KG1 (cell line): ENCODE data around the gene CACNA1D.

Experiments used
- DNase-seq: peaks from one replicate; lab custom pipeline; 2025; lab: John Stamatoyannopoulos, UW

CACNA1D gene

DNA sequence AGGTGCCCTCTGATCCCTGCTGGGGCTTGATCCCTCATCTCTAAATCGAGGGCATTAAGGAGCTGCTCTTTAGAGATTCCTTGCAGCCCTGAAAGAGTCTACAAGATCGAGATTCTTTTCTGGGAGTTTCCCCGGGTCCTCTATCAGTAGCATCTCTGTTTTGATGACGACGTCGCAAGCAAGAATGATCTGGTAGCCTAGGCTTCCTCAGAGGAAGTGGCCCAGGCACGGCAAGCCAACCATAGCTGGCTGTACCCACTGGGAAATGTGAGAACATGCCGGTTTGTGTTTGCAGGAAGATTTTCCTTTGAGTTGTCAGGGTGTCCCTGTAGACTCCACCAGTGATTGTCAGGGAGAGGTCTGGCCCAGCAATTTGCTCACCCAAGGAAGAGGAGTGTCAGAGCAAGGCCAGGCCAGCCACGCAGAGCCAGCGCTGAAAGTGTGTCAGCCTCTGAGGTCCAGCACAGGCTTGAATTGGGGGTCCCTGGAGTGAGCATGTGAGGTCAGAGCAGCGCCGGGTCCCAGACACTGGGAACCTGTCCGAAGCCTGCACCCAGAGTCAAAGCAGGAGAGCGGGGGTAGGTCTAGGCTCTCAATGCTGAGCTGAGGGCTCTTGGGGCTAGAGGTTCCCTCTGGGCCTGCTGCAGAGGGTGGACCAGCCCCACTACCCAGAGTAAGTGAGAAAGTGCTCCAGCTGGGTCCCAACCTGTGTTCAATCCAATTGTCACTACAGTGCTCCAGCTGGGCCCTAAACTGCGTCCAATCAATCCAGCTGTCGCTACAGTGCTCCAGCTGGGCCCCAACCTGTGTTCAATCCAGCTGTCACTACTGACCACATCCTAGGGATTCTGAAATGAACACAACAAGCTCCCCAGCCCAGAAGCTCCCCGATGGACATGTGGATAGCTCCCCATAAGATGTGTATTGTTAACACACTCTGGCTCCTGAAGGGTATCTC is 256.1 kb downstream of the CACNA1D start:
- no peak for DNase-seq

DNA sequence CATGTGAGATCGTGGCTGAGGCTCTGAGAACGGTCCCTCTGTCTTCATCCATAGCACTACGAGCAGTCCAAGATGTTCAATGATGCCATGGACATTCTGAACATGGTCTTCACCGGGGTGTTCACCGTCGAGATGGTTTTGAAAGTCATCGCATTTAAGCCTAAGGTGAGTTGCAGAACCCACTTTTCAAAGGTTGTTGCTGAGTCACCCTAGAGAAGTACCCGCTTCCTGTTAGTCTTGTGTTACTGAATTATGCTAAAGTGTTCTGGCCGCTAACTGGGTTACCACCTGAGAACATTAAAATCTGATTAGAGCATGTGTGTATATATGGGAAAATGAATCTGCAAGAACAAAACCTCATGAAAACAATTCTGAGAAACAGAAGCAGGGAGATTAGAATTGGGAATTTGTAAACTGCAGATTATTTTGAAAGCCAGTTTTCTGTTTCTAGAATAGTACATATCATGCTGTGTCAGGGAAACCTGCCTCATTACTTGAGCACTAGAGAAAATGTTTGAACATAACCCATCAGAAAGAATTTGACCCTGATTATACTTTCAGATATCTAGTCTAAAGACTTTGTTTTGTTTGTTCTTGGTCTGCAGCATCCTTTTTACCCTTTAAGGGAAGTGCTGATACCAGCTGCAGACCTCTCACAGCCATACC is 259.2 kb downstream of the CACNA1D start:
- no peak for DNase-seq

DNA sequence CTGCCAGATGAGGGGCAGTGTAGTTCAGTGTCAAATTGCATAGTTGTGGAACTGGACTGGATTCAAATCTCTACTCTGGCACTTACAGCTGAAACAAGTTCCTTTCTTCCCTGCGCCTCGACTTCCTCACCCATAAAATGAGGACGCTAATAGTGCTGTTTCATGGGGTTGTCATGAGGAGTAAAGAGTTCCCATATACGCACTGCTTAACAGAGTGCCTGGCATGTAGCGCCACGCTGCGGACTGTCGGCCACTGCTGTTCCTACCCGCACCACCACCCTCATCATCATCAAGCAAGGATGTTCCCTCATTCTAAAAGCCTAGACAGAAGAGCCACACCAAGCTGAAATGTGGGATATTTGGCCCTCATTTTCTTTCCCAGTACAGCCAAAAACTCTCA is 259.9 kb downstream of the CACNA1D start:
- DNase-seq = no peak

DNA sequence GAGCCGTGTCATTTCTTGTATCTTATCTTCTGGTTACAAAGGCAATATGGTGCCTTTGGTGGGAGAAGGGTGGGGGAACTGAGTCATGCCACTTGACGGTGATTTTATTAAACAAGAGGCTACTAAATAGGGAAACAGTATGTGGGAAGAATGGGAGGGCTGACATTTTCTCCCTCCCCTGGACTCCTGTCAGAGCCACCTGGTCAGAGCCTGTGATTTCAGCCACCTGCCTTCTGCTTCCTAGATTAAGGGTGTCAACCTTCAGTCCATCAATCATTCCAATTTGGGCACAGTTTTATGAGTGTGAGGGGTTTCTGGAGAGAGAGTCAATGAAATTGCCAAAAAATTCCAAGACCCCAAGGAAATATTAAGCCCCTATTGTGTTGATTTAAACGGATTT is 264.4 kb downstream of the CACNA1D start:
- DNase-seq = no peak

DNA sequence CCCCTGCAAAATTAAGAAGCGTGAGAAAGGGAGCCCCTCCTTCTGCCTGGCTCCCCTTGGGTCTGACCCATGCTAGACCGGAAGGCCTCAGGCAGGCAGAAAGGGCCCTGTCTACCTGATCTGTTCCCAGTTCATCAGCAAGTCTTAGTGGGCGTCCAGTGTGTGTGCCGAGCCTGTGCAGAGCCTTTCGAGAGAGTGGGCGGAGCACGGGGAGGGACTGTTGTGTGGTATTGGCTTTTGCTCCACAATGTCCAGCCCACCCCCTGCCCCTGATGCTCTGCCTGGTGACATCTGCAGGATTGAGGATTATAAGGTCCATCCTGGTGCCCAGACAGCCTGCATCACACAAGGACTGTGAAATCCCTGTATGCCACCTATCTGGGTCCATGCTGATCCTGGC is 268.9 kb downstream of the CACNA1D start:
- DNase-seq = no peak

GRCh38 chr3:53764026-53764775 is 269.8 kb downstream of the CACNA1D start:
- DNase-seq = no peak

DNA sequence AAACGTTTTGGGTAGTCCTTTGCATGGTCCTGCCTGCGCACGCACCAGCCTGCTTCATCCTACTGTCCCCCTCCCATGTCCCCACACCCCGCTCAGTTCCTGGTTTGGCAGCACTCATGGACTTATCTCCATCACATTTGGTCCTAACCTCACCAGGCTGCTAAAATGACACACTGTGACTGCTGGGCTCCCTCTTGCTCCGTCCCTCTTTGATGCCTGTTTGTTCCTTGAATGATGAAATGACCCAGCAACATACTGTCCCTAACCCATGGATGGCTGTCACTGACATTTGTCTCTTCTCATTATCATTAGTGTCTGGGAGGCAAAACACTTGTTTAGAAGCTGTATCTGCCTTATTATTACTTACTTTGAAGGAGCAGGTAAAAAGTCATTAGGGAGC is 271.3 kb downstream of the CACNA1D start:
- DNase-seq = no peak

DNA sequence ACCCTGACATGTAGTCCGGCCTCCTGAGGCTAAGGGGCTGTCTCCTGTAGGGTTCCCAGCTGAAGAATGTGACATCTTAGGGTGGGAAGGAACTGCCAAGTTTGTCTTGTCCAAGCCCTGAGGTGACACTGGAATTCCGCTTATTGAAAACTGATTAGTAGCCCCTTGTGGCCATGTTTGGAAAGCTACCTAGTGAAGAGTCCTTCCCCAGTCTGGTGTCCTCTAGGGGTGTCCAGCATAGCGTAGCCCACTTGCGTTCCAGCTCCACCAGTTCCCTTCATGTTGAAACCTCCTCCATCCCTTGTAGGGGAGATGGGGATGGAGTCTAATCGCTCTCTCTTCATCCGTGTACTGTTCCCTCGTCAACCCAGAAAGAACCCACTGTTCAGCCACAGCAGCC is 272.3 kb downstream of the CACNA1D start:
- DNase-seq = no peak

GRCh38 chr3:53768478-53769459 is 274.4 kb downstream of the CACNA1D start:
- DNase-seq = no peak

DNA sequence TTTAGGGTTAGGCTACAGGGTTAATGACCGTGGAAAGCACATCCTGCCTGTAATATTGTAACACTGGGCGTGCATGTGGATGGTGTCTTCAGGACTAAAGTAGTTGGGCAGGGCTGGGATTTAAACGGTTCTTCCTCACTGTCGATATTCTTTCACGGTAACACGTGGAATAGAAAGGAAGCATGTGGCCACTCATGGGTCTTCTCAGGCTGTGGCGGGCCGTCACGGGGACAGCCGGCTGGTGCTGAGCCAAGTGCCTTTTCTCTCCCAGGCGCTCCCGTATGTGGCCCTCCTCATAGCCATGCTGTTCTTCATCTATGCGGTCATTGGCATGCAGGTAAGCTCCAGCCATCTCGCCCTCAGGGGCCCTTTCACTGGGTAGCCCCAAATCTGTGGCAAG is 278.2 kb downstream of the CACNA1D start:
- no peak for DNase-seq

- DNase-seq = no peak
These were observed 278.6 kb downstream of the CACNA1D start for GRCh38 chr3:53773021-53773436.

- no peak for DNase-seq
These were observed 279.4 kb downstream of the CACNA1D start for GRCh38 chr3:53773611-53774368.

DNA sequence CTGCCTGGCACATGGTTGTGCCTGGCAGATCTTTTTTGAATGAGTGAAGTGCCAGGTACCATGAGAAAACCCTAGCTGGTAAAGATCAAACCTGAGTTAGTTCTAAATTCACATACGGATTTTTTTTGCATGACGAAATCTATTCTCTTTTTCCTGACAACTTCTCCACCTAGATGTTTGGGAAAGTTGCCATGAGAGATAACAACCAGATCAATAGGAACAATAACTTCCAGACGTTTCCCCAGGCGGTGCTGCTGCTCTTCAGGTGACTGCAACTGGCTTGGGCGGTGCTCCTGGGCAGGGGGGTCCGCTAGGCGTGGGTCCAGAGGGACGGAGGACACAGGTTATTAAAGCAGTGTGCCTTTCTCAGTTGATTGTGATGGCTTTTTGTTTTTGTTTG is 280.0 kb downstream of the CACNA1D start:
- no peak for DNase-seq

DNA sequence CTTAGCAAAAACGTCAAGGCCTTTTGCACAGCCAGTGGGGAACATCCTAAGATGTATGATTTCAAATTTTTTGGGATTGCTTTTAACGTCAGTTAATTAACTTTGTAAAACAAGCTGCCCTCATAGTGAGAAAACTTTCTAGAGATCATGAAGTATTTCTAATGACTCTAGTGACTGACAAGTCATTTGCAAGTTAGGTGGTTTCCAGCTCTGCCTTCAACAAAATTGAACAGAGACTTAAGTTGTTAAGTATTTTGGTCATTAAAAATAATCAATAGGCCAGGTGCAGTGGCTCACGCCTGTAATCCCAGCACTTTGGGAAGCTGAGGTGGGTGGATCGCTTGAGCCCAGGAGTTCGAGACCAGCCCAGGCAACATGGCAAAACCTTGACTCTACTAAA is 280.6 kb downstream of the CACNA1D start:
- no peak for DNase-seq

GRCh38 chr3:53775834-53776251 is 281.4 kb downstream of the CACNA1D start:
- DNase-seq = no peak

GRCh38 chr3:53776494-53777101 is 282.2 kb downstream of the CACNA1D start:
- no peak for DNase-seq

DNA sequence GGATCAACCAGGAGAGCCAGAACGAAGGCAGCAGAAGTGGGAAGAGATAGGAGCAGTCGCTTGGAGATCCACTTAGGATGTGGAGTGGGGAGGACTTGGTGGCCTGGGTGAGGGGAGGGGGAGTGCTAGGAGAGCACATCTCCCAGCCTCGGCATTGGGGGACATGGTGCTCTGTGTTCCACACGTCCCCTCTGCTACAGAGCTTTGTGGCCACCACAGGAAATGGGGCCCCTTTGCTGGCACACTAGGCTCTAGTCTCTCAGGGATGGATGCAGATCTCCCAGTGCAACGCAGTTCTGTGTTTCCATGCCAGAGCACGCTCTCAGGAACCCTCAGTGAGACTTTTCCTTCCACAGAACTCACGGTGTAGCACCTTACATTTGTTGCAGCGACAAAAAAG is 283.1 kb downstream of the CACNA1D start:
- no peak for DNase-seq

DNA sequence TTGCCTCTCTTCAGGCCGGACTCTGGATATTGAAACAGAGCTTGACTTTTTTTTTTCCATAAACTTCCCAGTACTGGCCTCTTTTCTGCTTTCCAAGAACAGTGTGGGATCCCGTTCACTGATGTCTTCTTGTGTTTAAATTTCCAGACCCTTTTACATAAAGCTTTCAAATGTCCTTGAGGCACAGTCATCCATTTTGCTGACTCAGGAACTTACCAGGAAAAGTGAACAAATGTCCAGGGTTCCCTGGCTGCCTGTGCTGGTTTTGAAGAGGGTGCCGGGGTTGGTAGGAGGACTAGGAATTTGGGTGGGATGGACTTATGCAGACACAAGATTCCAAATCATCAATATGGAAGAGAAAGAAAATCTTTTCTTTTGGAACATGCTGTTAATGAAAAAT is 283.7 kb downstream of the CACNA1D start:
- DNase-seq = no peak

DNA sequence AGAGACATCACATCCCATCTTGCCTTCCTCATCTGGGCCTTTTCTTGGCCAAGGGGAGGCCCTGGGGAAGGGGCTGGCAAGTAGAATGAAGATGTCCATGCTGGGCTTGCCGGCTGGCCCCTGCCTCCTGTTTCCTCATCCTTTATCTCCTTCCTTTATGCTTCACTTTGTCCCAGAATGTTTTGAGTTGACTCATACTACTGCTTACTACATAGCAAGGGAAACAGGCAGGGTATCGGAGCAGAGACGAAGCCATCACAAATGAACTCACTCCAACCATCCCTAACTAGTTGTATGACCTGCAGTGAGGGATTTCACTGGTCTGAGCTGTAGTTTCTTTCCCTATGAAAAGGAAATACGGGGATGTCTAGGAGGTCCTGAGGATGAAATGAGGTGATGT is 285.8 kb downstream of the CACNA1D start:
- DNase-seq = no peak

GRCh38 chr3:53780806-53781205 is 286.4 kb downstream of the CACNA1D start:
- no peak for DNase-seq
